ENCODE data around the gene KIAA1143. TPM values are rescaled to one million over a fixed set of nuclear protein-coding genes. Genes with fewer than 3 reads are reported as not detected.

Gene KIAA1143
- total RNA-seq, 1 donor from 2014 or later = 24.9 TPM

Other genes with a start within 250 kb of the KIAA1143 start
- 8.8 and 8.9 TPM in 2 replicates for gene ZKSCAN7, start 206.4 kb downstream of the KIAA1143 start, total RNA-seq
- gene ZNF660, start 176.7 kb downstream of the KIAA1143 start, total RNA-seq = 1.8 and 2.1 TPM in 2 replicates
- 25.0 and 25.2 TPM in 2 replicates for gene ZNF197, start 136.6 kb downstream of the KIAA1143 start, total RNA-seq
- 15.3 and 18.7 TPM in 2 replicates for gene ZNF35, start 112.9 kb downstream of the KIAA1143 start, total RNA-seq
- gene ZNF502, start 49.0 kb downstream of the KIAA1143 start, total RNA-seq = 2.0 and 2.6 TPM in 2 replicates
- gene ZNF501, start 32.0 kb downstream of the KIAA1143 start, total RNA-seq = 0.42 and 1.1 TPM in 2 replicates
- 0.47 and 1.2 TPM in 2 replicates for gene KIF15, start 175 bp upstream of the KIAA1143 start, total RNA-seq
- gene TMEM42, start 100.3 kb upstream of the KIAA1143 start, total RNA-seq = 12.0 and 16.3 TPM in 2 replicates
- not detected in 2 replicates for gene TGM4, start 113.0 kb upstream of the KIAA1143 start, total RNA-seq
- gene ZDHHC3, start 214.6 kb upstream of the KIAA1143 start, total RNA-seq = 60.7 and 66.0 TPM in 2 replicates
- gene EXOSC7, start 214.6 kb upstream of the KIAA1143 start, total RNA-seq = 66.9 and 93.0 TPM in 2 replicates